Limb (tissue), 2 donors: ENCODE data around the gene ZMPSTE24.
"Not testable (repeated sequence)": the region's sequence is repeated elsewhere in the genome, so short reads cannot be mapped to it uniquely, and the experiment has no call there.

ENCODE experiments used
- DNase-seq, 2 donors: peaks; one replicate each; pipeline ENCODE4 v3.0.0-alpha.2; 2016; ENCODE audit errors: extremely low spot score in 2 of 2

Gene ZMPSTE24

DNA sequence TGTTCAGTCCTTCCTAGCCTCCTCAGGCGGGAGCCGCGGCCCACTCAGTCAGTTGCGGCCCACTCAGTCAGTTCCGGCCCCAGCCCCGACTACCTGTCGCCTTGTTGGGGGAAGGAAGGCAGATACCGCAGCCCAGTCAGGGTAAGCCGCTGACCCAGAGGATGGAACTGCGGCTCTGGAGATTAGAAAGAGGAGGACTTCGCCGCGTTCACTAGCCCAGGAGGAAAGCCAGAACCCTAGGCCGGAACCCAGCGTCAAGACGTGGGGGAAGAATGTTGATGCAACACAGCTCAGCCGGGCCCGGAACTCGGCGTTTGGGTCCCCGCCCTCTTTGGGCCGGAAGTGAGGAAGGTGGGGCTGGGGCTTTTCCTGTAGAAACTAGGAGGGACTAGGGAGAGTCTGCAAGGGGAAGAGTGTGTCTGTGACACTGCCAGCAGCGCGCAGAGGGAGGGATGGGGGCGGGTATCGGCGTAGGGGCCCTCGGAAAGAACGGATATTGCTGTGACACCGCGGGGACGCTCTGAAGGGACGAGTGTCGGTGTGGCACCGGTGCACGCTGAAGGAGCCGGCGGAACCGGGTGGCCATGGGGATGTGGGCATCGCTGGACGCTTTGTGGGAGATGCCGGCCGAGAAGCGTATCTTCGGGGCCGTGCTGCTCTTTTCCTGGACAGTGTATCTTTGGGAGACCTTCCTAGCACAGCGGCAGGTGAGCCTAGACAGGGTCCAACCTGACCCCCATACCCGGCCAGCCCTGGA is at the start of gene ZMPSTE24:
TSS of gene ZMPSTE24 (plus strand) at position 549 of the 757 bp plus-strand sequence. CDS start at position 585, 36 bp downstream.
- peak; percentile 95 to 96 for DNase-seq

DNA sequence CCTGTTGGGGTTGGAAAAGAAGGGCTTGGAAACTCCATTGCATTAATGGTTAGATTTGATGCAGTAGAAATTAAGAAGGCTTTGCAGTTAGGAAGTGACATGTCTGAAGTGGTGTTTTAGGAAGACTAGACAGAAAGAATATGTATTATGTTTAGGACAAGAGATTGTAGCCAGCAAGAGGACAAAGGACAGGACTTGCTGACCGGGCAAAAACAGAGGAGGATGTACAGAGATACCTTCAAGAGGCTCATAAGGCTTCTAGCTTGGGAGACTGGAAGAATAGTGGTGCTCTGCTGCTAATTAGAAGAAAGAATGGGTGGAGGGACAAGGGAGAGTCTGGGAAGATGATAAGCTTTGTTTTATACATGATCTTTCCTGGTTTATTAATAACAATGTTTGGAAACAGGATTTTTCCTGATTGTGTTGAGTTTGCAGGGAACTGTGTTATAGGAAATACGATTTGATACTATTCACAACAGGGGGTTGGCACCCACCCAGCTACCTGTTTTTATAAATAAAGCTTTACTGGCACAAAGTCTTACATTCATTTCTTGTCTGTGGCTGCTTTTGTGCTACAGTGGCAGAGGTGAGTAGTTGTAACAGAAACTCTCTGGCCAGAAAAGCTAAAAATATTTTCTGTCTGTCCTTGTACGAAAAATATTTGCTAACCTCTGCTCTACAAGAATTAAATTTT is 47.4 kb upstream of the ZMPSTE24 start:
- no peak for DNase-seq

DNA sequence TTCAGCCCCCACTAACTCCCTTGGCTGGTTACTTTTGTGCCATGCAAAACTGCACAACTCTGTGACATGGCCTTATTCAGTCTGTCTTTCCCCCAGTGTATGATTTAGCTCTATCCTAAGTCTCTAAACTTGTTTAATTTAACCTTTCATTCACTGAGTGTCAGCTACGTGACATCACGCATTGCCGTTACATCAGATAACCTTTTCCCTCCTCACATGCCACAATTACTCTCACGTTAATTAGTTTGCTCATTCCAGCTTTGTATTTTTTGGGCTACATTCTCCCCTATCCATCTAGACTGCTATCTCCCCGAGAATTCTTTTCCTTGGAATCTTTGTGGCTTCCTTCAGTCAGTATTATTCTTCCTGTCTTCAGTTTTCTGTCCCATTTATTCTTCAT is 39.7 kb upstream of the ZMPSTE24 start:
- no peak for DNase-seq

DNA sequence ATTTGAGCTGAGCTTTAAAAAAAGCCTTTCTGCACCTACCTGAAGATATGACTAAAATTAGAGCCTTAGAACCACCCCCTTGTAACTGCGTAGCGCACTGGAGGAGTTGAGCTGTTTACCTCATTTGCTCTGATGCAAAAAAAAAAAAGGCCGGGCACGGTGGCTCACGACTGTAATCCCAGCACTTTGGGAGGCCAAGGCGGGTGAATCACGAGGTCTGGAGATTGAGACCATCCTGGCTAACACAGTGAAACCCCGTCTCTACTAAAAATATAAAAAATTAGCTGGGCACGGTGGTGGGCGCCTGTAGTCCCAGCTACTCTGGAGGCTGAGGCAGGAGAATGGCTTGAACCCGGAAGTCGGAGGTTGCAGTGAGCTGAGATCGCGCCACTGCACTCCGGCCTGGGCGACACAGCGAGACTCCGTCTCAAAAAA is 36.5 kb upstream of the ZMPSTE24 start:
- not testable (repeated sequence) for DNase-seq

DNA sequence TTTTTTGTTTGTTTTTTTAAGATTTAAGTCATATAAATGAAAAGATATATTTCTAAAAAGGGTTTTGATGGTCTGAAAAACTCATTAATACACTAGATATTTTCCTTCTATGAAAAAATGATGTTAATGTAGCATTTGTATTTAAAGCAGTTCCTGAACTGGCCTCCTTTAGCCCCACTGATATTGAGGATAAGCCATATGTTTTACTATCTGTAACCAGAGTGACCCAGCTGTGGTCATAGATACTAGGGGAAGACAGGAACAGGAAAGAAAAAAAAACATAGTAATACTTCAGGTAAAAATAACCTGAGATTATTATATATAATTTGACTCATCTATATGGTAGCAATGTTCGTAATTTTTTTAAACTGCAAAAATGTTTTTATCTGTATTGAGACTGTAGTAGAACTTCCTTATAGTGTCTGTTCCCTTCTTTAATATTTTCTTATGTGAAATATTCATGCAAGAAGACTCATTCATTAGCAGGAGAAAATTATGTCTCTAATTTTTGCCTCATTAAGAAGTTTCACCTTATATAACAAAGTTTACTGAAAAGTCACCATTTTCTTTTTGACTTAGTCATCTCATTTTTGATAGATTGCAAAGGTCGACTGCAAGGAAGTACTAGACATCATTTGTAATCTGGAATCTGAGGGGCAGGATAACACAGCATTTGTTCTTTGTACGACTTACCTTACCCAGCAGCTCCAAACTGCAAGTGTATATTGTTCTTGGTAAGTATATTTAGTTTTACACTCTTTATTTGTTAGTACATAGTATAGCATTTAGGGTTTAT is 35.9 kb upstream of the ZMPSTE24 start:
- DNase-seq = no peak

DNA sequence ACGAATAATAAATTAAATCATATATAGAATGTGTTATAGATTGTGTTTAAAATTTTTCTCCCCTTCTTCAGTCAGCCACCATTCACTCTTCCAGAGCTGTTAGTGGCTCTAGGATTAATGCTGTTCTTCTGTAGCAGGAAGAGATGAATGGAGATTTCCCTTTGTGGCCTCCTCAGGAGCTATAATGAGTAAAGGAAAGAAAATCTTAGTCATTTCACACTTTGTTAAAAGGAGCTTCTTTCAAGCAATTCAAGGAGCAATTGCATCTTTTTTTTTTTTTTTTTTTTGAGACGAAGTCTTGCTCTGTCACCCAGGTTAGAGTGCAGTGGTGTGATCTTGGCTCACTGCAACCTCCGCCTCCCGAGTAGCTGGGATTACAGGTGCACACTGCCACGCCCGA is 34.0 kb upstream of the ZMPSTE24 start:
- DNase-seq = no peak

DNA sequence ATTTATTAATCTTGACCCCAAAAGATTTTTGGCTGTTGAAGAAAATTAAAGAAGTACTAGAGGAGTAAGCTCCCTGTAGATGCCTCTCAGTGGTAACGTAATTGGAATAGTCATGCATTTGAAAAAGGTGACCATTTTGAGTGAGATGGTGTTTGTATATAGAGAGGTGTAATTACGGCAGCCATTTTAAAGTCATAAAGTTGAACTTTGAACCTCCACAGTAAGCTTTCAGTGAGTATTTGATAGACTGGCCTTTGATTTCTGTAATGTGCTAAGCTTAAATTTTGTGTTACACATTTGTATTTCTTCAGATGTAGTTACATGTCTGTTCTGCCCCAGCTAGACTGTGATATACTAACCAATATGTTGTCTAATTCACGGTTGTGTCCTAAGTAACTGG is 31.8 kb upstream of the ZMPSTE24 start:
- DNase-seq = no peak

DNA sequence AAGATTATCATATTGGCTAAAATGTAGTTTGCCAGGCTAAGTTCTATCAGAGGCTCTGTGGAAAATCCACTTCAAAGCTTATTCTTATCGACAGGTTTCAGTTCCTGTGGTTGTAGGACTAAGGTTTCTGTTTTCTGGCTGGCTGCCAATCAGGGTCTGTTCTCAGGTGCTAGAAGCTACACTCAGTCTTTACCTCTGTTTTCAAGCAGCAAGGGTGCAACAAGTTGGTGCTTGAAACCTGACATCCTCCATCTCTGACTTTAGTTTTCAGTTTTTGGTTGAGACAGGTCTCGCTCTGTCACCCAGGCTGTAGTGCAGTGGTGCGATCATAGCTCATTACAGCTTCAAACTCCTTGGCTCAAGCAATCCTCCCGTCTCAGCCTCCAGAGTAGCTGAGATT is 25.6 kb upstream of the ZMPSTE24 start:
- DNase-seq = no peak

DNA sequence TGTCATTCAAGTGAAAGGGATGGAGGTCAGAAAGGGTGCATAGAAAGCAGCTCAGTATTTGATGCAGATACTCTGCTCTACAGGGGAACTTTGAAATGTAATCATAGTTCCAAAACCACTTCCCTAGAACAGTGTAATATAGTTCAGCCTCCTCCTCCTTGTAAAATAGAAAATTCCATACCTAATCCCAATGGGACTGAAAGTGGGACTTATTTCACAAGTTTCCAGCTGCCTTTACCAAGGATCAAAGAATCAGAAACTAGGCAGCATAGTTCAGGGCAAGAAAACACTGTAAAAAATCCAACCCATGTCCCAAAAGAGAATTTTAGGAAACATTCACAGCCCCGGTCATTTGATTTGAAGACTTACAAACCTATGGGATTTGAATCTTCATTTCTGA is 18.4 kb upstream of the ZMPSTE24 start:
- no peak for DNase-seq

DNA sequence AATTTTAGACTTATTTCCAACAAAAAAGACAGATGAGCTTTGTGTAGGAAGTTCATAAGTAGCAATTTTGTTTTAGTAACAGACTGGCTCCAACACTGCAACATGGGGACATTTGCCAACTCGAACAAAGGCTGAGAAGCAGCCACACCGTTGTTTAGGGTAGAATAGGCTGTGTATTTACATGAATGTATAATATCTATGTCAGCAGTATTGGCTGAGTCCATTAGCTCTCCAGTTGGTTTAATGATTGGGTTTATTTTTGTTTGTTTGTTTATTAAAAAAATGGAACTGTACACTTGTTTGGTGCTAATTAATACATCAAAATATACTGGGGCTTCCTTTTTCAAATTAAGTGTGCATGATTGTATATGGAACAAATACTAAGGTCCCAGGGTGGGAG is 17.6 kb upstream of the ZMPSTE24 start:
- no peak for DNase-seq

DNA sequence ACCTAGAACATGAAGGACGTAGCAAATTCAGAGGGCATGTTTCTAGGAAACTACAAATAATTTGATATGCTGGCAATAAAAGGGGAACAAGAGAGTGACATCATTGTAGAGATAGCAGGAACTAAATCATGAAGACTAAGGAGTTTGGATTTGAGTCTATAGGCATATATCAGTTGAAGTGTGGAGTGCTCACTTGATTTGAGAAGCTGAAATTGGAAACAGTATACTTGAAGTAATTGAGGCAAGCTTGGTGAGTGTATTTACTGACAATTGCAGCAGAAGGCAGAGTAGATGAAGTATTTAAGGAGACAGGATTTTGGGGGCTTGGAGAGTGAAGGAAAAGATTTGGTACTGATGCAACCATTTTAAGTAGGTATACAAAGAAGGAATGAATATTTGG is 16.7 kb upstream of the ZMPSTE24 start:
- no peak for DNase-seq

DNA sequence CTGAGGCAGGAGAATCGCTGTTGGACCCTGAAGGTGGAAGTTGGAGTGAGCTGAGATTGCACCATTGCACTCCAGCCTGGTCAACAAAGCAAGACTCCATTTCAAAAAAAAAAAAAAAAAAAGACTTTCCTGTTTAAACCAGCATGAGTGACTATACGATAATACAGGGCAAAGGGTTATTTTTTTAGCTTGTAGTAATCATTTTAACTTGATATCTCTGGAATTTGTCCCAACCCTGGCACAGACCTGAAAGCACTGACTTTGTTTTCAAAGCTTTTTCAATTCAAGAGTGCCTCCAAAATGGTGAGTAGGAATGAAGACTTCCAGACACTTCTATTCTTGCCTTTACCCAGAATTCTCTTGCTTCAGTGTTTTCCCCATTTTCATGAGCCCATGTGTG is 14.7 kb upstream of the ZMPSTE24 start:
- no peak for DNase-seq

DNA sequence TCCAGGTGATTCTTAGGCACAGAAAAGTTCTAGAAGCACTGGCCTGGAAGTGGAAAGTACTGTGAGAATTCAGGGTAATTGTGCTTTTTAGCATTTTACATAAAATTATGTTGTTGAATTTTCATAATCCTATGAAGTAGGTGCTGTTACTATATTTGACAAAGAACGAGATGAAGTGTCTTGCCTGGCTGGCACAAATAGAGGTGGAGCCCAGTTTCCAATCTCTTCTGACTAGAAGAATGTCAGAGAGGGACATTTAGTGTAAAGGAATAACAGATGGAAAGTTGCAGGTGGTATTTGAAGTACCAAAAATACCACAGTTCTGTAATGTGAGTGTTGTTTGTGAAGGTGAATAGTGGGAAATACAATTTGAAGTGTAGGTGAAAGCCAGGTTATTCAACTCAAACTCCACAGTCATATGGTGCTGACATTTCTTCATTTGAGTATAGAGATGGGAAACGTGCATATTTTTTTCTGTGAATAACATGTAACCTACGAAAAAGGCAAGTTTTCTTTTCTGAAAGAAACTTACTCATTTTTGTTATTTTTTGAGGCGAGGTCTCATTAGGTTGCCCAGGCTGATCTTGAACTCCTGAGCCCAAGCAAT is 13.8 kb upstream of the ZMPSTE24 start:
- DNase-seq = no peak

DNA sequence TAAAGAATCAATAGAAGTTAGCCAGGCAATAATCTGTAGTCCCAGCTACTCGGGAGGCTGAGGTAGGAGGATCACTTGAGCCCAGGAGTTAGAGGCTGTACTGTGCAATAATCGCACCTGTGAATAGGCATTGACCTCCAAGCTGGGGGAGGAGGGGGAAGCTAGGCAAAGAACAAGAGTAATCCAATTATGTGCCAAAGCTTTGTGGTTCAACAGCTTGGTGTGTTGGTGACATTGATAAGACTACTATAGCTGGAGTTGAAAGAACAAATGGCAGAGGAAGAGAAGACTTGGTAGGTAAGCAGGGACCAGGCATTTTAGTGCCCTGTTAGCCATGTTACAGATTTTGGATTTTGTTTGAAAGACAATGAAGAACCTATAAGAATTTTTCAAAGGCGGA is 12.3 kb upstream of the ZMPSTE24 start:
- no peak for DNase-seq

DNA sequence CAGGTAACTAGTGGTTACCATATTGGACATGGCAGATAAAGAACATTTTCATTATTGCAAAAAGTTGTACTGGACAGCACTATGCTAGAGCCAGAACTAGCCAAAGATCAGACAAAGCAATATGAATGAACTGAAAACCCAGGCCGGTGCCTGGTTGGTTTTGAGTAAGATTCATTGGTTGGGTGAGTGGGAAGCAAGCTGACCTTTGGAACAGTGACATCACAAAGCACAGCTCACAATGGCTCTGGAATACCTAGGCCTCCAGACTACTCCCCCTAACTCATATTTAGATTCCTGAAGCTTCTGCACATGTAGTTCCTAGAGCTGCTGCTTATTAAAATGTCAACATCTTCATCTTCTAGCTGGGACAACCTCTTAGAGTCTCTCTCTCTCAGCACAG is 10.4 kb upstream of the ZMPSTE24 start, which contains the start of gene TMCO2:
TSS of gene TMCO2 (plus strand) at position 283 of the 400 bp plus-strand sequence. CDS start at position 340, 57 bp downstream.
- DNase-seq = no peak

DNA sequence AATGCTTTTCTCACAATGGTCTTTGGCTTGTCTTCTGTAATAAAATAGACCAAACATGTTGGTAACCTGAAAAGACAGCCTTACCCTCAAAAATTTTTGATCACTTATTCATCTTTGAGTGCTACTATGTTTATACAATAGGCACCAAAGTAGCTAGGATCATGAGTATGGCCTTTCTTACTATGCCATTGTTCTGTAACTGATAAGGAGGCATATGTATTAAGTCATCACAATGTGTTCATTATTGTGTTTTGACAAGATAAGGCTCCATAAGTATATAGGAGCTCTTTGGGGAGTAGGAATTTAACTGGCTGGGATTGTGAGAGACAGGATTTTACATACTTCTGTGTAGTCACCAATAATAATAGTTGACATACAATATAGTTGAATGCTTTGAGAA is 9.6 kb upstream of the ZMPSTE24 start:
- DNase-seq = no peak

DNA sequence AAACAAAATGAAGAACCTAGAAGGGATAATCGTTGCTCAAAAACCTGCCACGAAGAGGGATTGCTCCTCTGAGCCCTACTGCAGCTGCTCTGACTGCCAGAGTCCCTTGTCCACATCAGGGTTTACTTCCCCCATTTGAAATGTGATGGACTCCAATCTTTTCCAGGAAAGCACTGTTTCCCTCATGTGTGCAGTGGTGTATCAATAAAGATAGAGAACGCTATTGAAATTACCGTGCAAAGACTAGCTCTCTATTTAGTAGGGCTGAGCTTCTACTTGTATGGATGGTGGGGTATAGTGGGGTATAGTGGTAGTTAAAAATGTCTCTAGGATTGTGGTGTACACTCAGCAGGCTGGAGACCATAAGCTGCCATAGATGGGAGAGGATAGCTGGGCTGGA is 6.6 kb upstream of the ZMPSTE24 start:
- DNase-seq = no peak

DNA sequence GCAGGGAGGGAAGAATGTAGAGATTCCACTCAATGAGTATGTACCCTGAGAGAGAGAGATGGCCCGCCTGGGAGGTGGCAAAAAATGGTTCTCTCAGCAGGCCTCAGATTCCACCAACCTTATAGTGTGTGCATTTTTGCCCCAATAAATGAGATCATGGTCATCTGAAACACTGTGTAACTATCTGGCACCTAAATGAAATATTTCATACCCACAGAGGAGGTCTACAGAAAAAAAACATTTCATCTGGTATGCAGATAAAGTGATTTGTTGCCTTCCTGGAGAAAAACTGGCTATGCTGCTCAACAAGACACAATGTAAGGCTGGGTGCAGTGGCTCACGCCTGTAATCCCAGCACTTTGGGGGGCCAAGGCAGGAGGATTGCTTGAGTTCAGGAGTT is 5.4 kb upstream of the ZMPSTE24 start:
- no peak for DNase-seq

DNA sequence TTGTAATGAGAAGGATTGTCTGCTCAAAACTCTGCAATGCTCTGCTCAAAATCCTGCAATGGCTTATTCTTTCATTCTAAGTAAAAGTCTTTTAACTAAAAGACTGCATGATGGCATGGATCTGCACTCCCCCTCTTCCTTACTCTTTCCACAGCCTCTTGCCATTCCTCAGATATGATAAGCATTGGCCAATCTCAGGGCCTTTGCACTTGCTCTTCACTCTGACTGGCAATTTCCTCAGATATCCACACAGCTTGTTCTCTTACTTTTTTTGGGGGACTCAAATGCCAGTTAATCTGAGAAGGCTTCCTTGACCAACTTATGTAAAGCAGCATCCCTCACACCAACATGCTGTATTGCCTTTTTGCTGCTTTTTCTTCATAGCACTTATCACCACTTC is 2.8 kb upstream of the ZMPSTE24 start:
- no peak for DNase-seq

DNA sequence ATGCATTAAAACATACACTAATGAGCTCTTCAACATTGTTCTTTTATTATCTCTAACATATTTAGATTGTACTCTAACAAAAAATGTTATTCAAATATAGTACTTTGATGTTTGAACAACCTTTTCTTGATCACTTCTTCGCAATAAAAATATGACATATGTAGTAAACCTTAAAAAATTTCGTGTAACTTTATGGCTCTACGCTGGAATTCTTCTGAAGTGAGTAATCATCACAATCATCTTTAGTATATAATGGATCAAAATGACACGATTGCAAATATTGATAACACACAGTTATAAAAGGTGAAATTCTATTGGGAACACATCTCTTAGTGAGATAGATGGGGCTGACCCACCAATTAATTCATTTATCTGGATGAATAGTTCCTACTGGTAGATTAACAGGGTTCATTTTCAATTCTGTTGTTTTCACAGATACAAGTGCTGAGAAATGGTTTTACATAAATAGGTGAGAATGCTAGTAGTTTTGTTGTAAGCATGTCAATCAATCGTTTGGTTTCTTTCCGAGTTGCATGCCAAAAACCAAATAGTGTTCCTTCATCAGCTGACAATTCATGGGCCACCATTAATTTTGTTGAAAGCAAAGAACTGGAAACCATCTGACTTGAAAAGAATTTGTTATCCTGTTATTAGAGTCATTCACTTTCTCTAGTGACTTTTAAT is 1.5 kb upstream of the ZMPSTE24 start:
- DNase-seq = no peak

DNA sequence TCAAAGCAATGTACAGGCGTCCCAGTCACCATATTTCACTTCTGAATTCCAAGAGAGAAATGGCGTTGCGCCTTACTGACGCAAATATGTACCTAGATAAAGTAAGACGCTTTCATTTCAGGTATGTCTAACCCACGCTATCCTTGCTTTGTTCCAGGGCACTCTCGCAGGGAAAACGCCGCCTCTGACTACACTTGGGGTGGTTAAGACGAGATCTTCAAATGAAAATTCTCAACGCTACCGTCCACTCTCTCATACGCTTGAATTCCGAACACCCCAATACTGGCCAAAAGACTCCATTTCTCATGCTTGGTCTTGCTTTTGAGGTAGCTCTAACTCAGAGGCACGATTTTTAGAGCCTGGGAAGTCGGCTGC is 736 bp upstream of the ZMPSTE24 start:
- DNase-seq = no peak
